ENCODE results near the gene ARSJ. TPM values are rescaled to one million over a fixed set of nuclear protein-coding genes. Genes with fewer than 3 reads are reported as not detected.

ARSJ gene
- 21.3 and 22.9 TPM in 2 replicates for total RNA-seq

GRCh38 chr4:113979148-113979904, at the start of gene ARSJ:
TSS of gene ARSJ (minus strand) at chr4:113979647. CDS start at chr4:113978834, 813 bp downstream.

Other genes starting within 250 kb of the ARSJ start
- gene CAMK2D, start 217.9 kb downstream of the ARSJ start, total RNA-seq = 92.9 and 96.3 TPM in 2 replicates

Data from smooth muscle cell of bladder (primary cell).